ENCODE data around the gene TMEM191C.
"Not testable (repeated sequence)": the region's sequence is repeated elsewhere in the genome, so short reads cannot be mapped to it uniquely, and the experiment has no call there.

Gene TMEM191C

GRCh38 chr22:21447694-21448402, 19.3 kb upstream of the TMEM191C start:
- H3K4me1 ChIP-seq (ENCODE audit: control insufficient read depth, insufficient read depth, low read length, unreplicated experiment) = no peaks in the 10 kb centered on the region

GRCh38 chr22:21448627-21449416, 18.4 kb upstream of the TMEM191C start:
- H2AFZ ChIP-seq (ENCODE audit: low read length, unreplicated experiment) = no peak overlapping the region
- H3K4me3 ChIP-seq (ENCODE audit: low read depth, low read length) = no peak overlapping the region
- H3K27ac ChIP-seq (ENCODE audit: low read depth, low read length) = no peak overlapping the region
- no peaks in the 10 kb centered on the region for H3K27me3 ChIP-seq (ENCODE audit: insufficient read depth, low read length)
- no peaks in the 10 kb centered on the region for H3K79me2 ChIP-seq (ENCODE audit: control insufficient read depth, insufficient read depth, low read length, unreplicated experiment)
- H3K4me1 ChIP-seq (ENCODE audit: control insufficient read depth, insufficient read depth, low read length, unreplicated experiment) = no peaks in the 10 kb centered on the region
- no peaks in the 10 kb centered on the region for H3K36me3 ChIP-seq (ENCODE audit: insufficient read depth, low read length)

More at GRCh38 chr22:21447694-21448402, 19.3 kb upstream of the TMEM191C start:
- Histone ChIP-seq H3K27ac (ENCODE audit: low read depth, low read length) (no peak overlapping the region), H2AFZ (ENCODE audit: low read length, unreplicated experiment) (no peak overlapping the region), H3K79me2 (ENCODE audit: control insufficient read depth, insufficient read depth, low read length, unreplicated experiment) (no peaks in the 10 kb centered on the region), H3K36me3 (ENCODE audit: insufficient read depth, low read length) (no peaks in the 10 kb centered on the region), H3K27me3 (ENCODE audit: insufficient read depth, low read length) (no peaks in the 10 kb centered on the region), H3K4me3 (ENCODE audit: low read depth, low read length) (no peak overlapping the region)

GRCh38 chr22:21449531-21450319, 17.5 kb upstream of the TMEM191C start:
- no peak overlapping the region for H3K27ac ChIP-seq (ENCODE audit: low read depth, low read length)
- no peaks in the 10 kb centered on the region for H3K27me3 ChIP-seq (ENCODE audit: insufficient read depth, low read length)
- H3K36me3 ChIP-seq (ENCODE audit: insufficient read depth, low read length) = no peaks in the 10 kb centered on the region
- H3K79me2 ChIP-seq (ENCODE audit: control insufficient read depth, insufficient read depth, low read length, unreplicated experiment) = no peaks in the 10 kb centered on the region
- no peaks in the 10 kb centered on the region for H3K4me1 ChIP-seq (ENCODE audit: control insufficient read depth, insufficient read depth, low read length, unreplicated experiment)
- H3K4me3 ChIP-seq (ENCODE audit: low read depth, low read length) = no peak overlapping the region
- no peak overlapping the region for H2AFZ ChIP-seq (ENCODE audit: low read length, unreplicated experiment)

- Histone ChIP-seq H3K4me3 (ENCODE audit: low read depth, low read length) (no peak overlapping the region), H3K27me3 (ENCODE audit: insufficient read depth, low read length) (no peaks in the 10 kb centered on the region), H3K36me3 (ENCODE audit: insufficient read depth, low read length) (no peaks in the 10 kb centered on the region), H3K79me2 (ENCODE audit: control insufficient read depth, insufficient read depth, low read length, unreplicated experiment) (no peaks in the 10 kb centered on the region), H3K4me1 (ENCODE audit: control insufficient read depth, insufficient read depth, low read length, unreplicated experiment) (no peaks in the 10 kb centered on the region), H3K27ac (ENCODE audit: low read depth, low read length) (no peak overlapping the region), H2AFZ (ENCODE audit: low read length, unreplicated experiment) (no peak overlapping the region)
Measured at GRCh38 chr22:21450320-21450831, 16.8 kb upstream of the TMEM191C start.

- H2AFZ ChIP-seq (ENCODE audit: low read length, unreplicated experiment) = no peak overlapping the region
- no peak overlapping the region for H3K4me3 ChIP-seq (ENCODE audit: low read depth, low read length)
- H3K79me2 ChIP-seq (ENCODE audit: control insufficient read depth, insufficient read depth, low read length, unreplicated experiment) = no peaks in the 10 kb centered on the region
- H3K4me1 ChIP-seq (ENCODE audit: control insufficient read depth, insufficient read depth, low read length, unreplicated experiment) = no peaks in the 10 kb centered on the region
- H3K36me3 ChIP-seq (ENCODE audit: insufficient read depth, low read length) = no peaks in the 10 kb centered on the region
- no peak overlapping the region for H3K27ac ChIP-seq (ENCODE audit: low read depth, low read length)
- H3K27me3 ChIP-seq (ENCODE audit: insufficient read depth, low read length) = no peaks in the 10 kb centered on the region
Measured at GRCh38 chr22:21450858-21451353, 16.3 kb upstream of the TMEM191C start.

- no peak overlapping the region for H2AFZ ChIP-seq (ENCODE audit: low read length, unreplicated experiment)
- no peak overlapping the region for H3K4me3 ChIP-seq (ENCODE audit: low read depth, low read length)
- H3K27ac ChIP-seq (ENCODE audit: low read depth, low read length) = no peak overlapping the region
- H3K4me1 ChIP-seq (ENCODE audit: control insufficient read depth, insufficient read depth, low read length, unreplicated experiment) = no peaks in the 10 kb centered on the region
- H3K36me3 ChIP-seq (ENCODE audit: insufficient read depth, low read length) = no peaks in the 10 kb centered on the region
- no peaks in the 10 kb centered on the region for H3K27me3 ChIP-seq (ENCODE audit: insufficient read depth, low read length)
- H3K79me2 ChIP-seq (ENCODE audit: control insufficient read depth, insufficient read depth, low read length, unreplicated experiment) = no peaks in the 10 kb centered on the region
Measured at GRCh38 chr22:21451545-21452520, 15.4 kb upstream of the TMEM191C start.

- not testable (repeated sequence) for H3K4me3 ChIP-seq (ENCODE audit: low read depth, low read length); H3K27ac ChIP-seq (ENCODE audit: low read depth, low read length); H2AFZ ChIP-seq (ENCODE audit: low read length, unreplicated experiment); H3K79me2 ChIP-seq (ENCODE audit: control insufficient read depth, insufficient read depth, low read length, unreplicated experiment); H3K36me3 ChIP-seq (ENCODE audit: insufficient read depth, low read length); H3K27me3 ChIP-seq (ENCODE audit: insufficient read depth, low read length); H3K4me1 ChIP-seq (ENCODE audit: control insufficient read depth, insufficient read depth, low read length, unreplicated experiment)
Measured at GRCh38 chr22:21452666-21453065, 14.5 kb upstream of the TMEM191C start.

GRCh38 chr22:21454998-21455333, 12.2 kb upstream of the TMEM191C start:
- H3K79me2 ChIP-seq (ENCODE audit: control insufficient read depth, insufficient read depth, low read length, unreplicated experiment); H2AFZ ChIP-seq (ENCODE audit: low read length, unreplicated experiment); H3K4me3 ChIP-seq (ENCODE audit: low read depth, low read length); H3K27me3 ChIP-seq (ENCODE audit: insufficient read depth, low read length); H3K4me1 ChIP-seq (ENCODE audit: control insufficient read depth, insufficient read depth, low read length, unreplicated experiment); H3K36me3 ChIP-seq (ENCODE audit: insufficient read depth, low read length); H3K27ac ChIP-seq (ENCODE audit: low read depth, low read length): not testable (repeated sequence)

- Histone ChIP-seq H3K27ac (ENCODE audit: low read depth, low read length) (no peak overlapping the region), H3K27me3 (ENCODE audit: insufficient read depth, low read length) (no peaks in the 10 kb centered on the region), H2AFZ (ENCODE audit: low read length, unreplicated experiment) (no peak overlapping the region), H3K79me2 (ENCODE audit: control insufficient read depth, insufficient read depth, low read length, unreplicated experiment) (no peaks in the 10 kb centered on the region), H3K36me3 (ENCODE audit: insufficient read depth, low read length) (no peaks in the 10 kb centered on the region), H3K4me3 (ENCODE audit: low read depth, low read length) (no peak overlapping the region), H3K4me1 (ENCODE audit: control insufficient read depth, insufficient read depth, low read length, unreplicated experiment) (no peaks in the 10 kb centered on the region)
Measured at GRCh38 chr22:21455334-21456089, 11.7 kb upstream of the TMEM191C start.
